HEK293T (cell line): ENCODE data around the gene SNX3.

Experiments used
- CTCF ChIA-PET: fragments of 350-600 bp; formaldehyde crosslinking; extraction: SDS; loops from one replicate; lab custom pipeline; 2021; ENCODE audit warnings: antibody characterized with exemption, inconsistent platforms; lab: Yijun Ruan, JAX
- POLR2A ChIA-PET: fragments of 350-600 bp; formaldehyde crosslinking; extraction: SDS; loops from one replicate; lab custom pipeline; 2020; ENCODE audit warnings: antibody characterized with exemption, inconsistent platforms; lab: Yijun Ruan, JAX
- DNase-seq: peaks from one replicate; pipeline ENCODE4 v3.0.0; 2012; ENCODE audit warnings: mixed read lengths; ENCODE audit errors: extremely low spot score
- ARNT ChIP-seq: fragments of 450-650 bp; IDR thresholded peaks from 2 replicates; pipeline ENCODE4 v1.6.1; 2017; ENCODE audit warnings: mild to moderate bottlenecking
- BHLHE40 ChIP-seq: fragments of 450-650 bp; IDR thresholded peaks from 2 replicates; pipeline ENCODE4 v1.6.1; 2016; ENCODE audit warnings: mild to moderate bottlenecking, moderate library complexity, borderline replicate concordance
- CTBP1 ChIP-seq: fragments of 450-650 bp; IDR thresholded peaks from 2 replicates; pipeline ENCODE4 v1.6.1; 2016; ENCODE audit warnings: borderline replicate concordance
- ELF4 ChIP-seq: fragments of 450-650 bp; IDR thresholded peaks from 2 replicates; pipeline ENCODE4 v1.6.1; 2017; ENCODE audit warnings: antibody characterized with exemption
- FOXA1 ChIP-seq: fragments of 450-650 bp; IDR thresholded peaks from 2 replicates; pipeline ENCODE4 v1.6.1; 2016; ENCODE audit warnings: mild to moderate bottlenecking
- FOXK2 ChIP-seq: fragments of 450-650 bp; IDR thresholded peaks from 2 replicates; pipeline ENCODE4 v1.6.1; 2016; ENCODE audit warnings: mild to moderate bottlenecking
- FOXM1 ChIP-seq: fragments of 450-650 bp; IDR thresholded peaks from 2 replicates; pipeline ENCODE4 v1.6.1; 2017; ENCODE audit warnings: mild to moderate bottlenecking, borderline replicate concordance
- HDGF ChIP-seq: fragments of 450-650 bp; IDR thresholded peaks from 2 replicates; pipeline ENCODE4 v1.6.1; 2017; ENCODE audit warnings: antibody characterized with exemption, borderline replicate concordance
- L3MBTL2 ChIP-seq: fragments of 450-650 bp; conservative IDR thresholded peaks from 2 replicates; pipeline ENCODE4 v1.6.1; 2016; ENCODE audit warnings: mild to moderate bottlenecking
- LEF1 ChIP-seq: fragments of 450-650 bp; IDR thresholded peaks from 2 replicates; pipeline ENCODE4 v1.6.1; 2017; ENCODE audit warnings: mild to moderate bottlenecking, borderline replicate concordance
- NFRKB ChIP-seq: fragments of 450-650 bp; IDR thresholded peaks from 2 replicates; pipeline ENCODE4 v1.6.1; 2016; ENCODE audit warnings: mild to moderate bottlenecking, moderate library complexity
- SP1 ChIP-seq: fragments of 450-650 bp; IDR thresholded peaks from 2 replicates; pipeline ENCODE4 v1.6.1; 2017
- SUZ12 ChIP-seq: fragments of 450-650 bp; IDR thresholded peaks from 2 replicates; pipeline ENCODE4 v1.6.1; 2016; ENCODE audit warnings: mild to moderate bottlenecking
- TARDBP ChIP-seq: fragments of 450-650 bp; IDR thresholded peaks from 2 replicates; pipeline ENCODE4 v1.6.1; 2016
- ZNF384 ChIP-seq: fragments of 450-650 bp; IDR thresholded peaks from 2 replicates; pipeline ENCODE4 v1.6.1; 2016
- TF ChIP-seq, protein P1 (sequence below): fragments of 450-650 bp; IDR thresholded peaks from 2 replicates; pipeline ENCODE4 v1.6.1; 2016

SNX3 gene

DNA sequence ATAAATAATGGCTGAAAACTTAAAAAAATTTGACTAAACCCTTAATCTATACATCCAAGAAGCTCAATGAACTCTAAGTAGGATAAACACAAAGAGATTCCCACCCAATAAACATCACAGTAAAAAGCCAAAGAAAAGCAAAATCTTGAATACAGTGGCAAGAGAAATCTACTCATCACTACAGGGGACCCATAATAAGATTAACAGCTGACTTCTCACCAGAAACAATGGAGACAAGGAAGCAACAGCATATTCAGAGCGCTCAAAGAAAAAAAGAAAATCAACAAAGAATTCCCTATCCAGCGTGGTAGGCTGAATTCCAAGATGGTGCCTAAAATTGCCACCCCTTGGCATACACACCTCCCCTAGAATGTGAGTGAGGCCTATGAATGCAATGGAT is 18.6 kb downstream of the SNX3 start:
- ChIA-PET POLR2A (no interaction called here), CTCF (no interaction called here)
- no peak for DNase-seq
- TF ChIP-seq, protein P1, sequence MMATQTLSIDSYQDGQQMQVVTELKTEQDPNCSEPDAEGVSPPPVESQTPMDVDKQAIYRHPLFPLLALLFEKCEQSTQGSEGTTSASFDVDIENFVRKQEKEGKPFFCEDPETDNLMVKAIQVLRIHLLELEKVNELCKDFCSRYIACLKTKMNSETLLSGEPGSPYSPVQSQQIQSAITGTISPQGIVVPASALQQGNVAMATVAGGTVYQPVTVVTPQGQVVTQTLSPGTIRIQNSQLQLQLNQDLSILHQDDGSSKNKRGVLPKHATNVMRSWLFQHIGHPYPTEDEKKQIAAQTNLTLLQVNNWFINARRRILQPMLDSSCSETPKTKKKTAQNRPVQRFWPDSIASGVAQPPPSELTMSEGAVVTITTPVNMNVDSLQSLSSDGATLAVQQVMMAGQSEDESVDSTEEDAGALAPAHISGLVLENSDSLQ = no peak
- no peak for TF ChIP-seq BHLHE40

DNA sequence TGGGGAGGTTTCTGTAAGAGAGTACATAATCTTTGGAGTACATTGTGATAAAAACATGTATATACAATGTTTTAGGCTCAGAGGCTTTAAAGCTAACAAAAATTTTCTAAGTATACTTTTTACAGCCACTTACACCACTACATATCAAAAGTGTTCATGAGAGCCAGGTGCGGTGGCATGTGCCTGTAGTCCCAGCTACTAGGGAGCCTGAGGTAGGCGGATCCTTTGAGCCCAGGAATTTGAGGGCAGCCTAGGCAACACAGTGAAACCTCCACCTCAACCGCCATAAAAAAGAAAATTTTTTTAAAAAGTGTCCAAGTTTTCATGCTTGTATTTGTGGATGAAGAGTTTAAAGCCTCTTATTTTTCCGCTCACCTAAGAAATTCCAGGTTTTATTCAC is 22.5 kb downstream of the SNX3 start:
- no peak for TF ChIP-seq NFRKB
- TF ChIP-seq, protein P1 = no peak
- no peak for TF ChIP-seq ARNT
- TF ChIP-seq LEF1 = no peak
- TF ChIP-seq FOXK2 = no peak
- TF ChIP-seq SUZ12 = no peak
- no peak for TF ChIP-seq ZNF384
- no peak for TF ChIP-seq HDGF
- no peak for TF ChIP-seq SP1
- no peak for TF ChIP-seq TARDBP
- TF ChIP-seq BHLHE40 = no peak
- TF ChIP-seq ELF4 = no peak
- no peak for TF ChIP-seq CTBP1
- TF ChIP-seq FOXA1 = no peak
- TF ChIP-seq FOXM1 = no peak
- no peak for TF ChIP-seq L3MBTL2
- ChIA-PET CTCF (no interaction called here), POLR2A (no interaction called here)
- no peak for DNase-seq

DNA sequence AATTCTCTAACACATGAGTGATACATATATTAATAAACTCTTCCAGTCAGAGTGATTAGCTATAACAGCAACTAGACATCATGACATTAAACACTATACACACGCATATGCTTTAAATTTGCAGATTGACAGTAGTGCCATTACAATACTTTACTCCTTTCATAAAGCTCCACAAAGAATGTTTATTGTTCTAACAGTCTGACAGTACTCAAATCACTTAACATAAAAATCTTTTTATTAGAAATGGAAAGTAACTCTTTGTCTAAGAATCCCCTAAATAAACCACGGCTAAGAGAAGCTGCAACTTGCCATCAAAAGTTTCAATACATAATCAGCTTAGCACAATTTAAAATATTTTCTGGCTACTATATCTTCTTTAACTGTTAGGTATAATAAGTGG is 24.0 kb downstream of the SNX3 start:
- POLR2A ChIA-PET = no interaction called here
- no peak for DNase-seq
- TF ChIP-seq CTBP1 (no peak), ZNF384 (no peak), ELF4 (no peak), FOXA1 (no peak), FOXK2 (no peak), HDGF (no peak), NFRKB (no peak), BHLHE40 (no peak), TARDBP (no peak), LEF1 (no peak), L3MBTL2 (no peak), SUZ12 (no peak), FOXM1 (no peak), ARNT (no peak), SP1 (no peak)
- TF ChIP-seq, protein P1 = no peak
- CTCF ChIA-PET = no interaction called here

DNA sequence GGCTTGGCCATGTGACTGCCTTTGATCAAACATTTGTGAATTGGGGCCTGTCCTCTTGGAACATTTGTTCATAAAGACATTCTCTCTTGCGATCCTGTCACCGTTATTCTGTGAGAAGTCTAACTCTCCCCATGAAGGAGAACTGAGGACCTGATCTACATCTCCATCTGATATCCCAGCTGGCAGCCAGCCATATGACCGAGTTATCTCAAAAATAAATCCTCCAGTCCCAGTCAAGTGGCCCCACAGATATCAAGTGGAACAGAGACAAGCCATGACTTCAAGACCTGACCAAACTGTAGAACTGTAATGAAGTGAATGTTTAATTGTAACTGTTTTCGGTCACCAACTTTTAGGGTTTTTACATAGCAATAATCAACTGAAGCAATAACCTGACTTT is 25.7 kb downstream of the SNX3 start:
- ChIA-PET POLR2A (no interaction called here), CTCF (interaction anchor here (0.6 kb wide), 1 partner anchor 160 kb away, joined by 3 read pairs; no protein-coding TSS in a partner anchor)
- TF ChIP-seq NFRKB = no peak
- TF ChIP-seq HDGF = no peak
- no peak for TF ChIP-seq L3MBTL2
- no peak for TF ChIP-seq ZNF384
- no peak for TF ChIP-seq ELF4
- TF ChIP-seq SUZ12 = no peak
- TF ChIP-seq, protein P1 = no peak
- no peak for TF ChIP-seq TARDBP
- TF ChIP-seq FOXA1 = no peak
- no peak for DNase-seq

DNA sequence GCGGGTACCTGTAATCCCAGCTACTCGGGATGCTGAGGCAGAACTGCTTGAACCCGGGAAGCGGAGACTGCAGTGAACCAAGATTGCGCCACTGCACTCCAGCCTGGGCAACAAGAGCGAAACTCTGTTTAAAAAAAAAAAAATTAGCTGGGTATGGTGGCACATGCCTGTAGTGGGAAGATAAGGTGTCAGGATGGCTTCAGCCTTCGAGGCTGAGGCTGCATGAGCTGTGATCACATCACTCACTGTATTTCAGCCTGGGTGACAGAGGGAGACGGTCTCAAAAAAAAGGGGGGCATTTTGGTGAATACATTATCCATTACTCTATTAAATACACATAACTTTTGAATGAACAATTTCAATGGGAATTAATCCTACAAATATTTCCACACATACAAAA is 32.4 kb downstream of the SNX3 start:
- CTCF ChIA-PET = interaction anchor here (0.6 kb wide), 1 partner anchor 276 kb away, joined by 3 read pairs; no protein-coding TSS in a partner anchor
- POLR2A ChIA-PET = no interaction called here
- TF ChIP-seq FOXK2 (no peak), FOXA1 (no peak), L3MBTL2 (no peak), ZNF384 (no peak), ARNT (no peak), SUZ12 (no peak), LEF1 (no peak), SP1 (no peak), ELF4 (no peak), NFRKB (no peak), BHLHE40 (no peak), CTBP1 (no peak), TARDBP (no peak), FOXM1 (no peak)
- no peak for DNase-seq

DNA sequence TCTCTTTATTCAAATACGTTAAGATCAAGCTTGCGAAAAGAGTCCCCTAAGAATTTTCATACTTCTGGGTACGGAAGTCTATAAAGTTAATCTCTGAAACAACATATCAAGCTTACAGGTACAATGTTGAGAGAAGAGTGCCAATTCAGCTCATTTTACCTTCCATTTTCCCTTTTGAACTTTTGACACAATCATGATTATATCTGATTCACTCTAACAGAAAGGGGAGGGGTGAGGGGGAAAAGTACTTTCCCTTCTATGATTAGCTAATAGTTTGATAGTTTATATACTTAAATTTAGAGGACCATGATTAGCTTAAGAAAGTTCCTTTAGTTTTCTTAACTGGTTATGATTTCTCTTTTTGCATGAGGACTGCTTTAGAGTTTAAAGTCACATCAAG is 33.5 kb downstream of the SNX3 start:
- ChIA-PET CTCF (no interaction called here), POLR2A (no interaction called here)
- DNase-seq = no peak
- TF ChIP-seq, protein P1 = no peak
- TF ChIP-seq ELF4 (no peak), L3MBTL2 (no peak), SUZ12 (no peak), BHLHE40 (no peak), FOXM1 (no peak), FOXK2 (no peak), TARDBP (no peak), LEF1 (no peak), CTBP1 (no peak), ARNT (no peak), FOXA1 (no peak), SP1 (no peak), ZNF384 (no peak), HDGF (no peak)
